ENCODE results near the gene MCTP2. TPM values are rescaled to one million over a fixed set of nuclear protein-coding genes. Genes with fewer than 3 reads are reported as not detected.
A peak's percentile ranks its signal among the peaks of the same experiment; 100 is the strongest.

The MCTP2 gene
- total and polyA plus RNA-seq, 3 donors from 2014 or later, result 6.7 to 13.8 (median 7.6) TPM

DNA sequence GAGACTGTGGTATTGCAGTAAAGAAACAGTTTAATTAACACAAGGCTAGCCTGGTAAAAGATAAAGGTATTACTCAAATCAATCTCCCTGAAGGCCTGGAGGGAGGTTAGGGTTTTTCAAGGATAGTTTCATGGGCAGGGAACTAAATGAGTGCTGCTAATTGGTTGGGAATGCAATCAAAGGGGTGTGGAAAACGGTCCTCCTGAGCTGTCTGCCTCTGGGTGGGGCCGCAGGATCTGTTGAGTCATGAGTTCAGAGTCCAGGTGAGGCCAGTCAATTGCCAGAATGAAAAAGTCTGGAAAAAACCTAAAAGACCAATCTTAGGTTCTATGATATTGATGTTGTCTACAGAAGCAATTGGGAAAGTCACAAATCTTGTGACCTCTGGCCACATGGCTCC lies 293.2 kb downstream of the MCTP2 start:
- Histone ChIP-seq H3K27me3 (no peaks in the 10 kb centered on the region), H3K4me1 (no peaks in the 10 kb centered on the region), H3K9me3 (no peaks in the 10 kb centered on the region), H3K36me3 (ENCODE audit: low read depth, missing control alignments) (no peaks in the 10 kb centered on the region), H3K4me3 (no peak overlapping the region), H3K27ac (no peak overlapping the region)
- intact Hi-C loops (cut with DNase I; ENCODE audit: low total_unique reads), result no loop called here
- WGBS, 2 donors, result 57 to 65% methylated on average over 2 of the region's 2 CpGs
- no peak for DNase-seq
- TF ChIP-seq, protein P1, sequence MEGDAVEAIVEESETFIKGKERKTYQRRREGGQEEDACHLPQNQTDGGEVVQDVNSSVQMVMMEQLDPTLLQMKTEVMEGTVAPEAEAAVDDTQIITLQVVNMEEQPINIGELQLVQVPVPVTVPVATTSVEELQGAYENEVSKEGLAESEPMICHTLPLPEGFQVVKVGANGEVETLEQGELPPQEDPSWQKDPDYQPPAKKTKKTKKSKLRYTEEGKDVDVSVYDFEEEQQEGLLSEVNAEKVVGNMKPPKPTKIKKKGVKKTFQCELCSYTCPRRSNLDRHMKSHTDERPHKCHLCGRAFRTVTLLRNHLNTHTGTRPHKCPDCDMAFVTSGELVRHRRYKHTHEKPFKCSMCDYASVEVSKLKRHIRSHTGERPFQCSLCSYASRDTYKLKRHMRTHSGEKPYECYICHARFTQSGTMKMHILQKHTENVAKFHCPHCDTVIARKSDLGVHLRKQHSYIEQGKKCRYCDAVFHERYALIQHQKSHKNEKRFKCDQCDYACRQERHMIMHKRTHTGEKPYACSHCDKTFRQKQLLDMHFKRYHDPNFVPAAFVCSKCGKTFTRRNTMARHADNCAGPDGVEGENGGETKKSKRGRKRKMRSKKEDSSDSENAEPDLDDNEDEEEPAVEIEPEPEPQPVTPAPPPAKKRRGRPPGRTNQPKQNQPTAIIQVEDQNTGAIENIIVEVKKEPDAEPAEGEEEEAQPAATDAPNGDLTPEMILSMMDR (IDR thresholded peaks at IDR 0.05), result no peak

DNA sequence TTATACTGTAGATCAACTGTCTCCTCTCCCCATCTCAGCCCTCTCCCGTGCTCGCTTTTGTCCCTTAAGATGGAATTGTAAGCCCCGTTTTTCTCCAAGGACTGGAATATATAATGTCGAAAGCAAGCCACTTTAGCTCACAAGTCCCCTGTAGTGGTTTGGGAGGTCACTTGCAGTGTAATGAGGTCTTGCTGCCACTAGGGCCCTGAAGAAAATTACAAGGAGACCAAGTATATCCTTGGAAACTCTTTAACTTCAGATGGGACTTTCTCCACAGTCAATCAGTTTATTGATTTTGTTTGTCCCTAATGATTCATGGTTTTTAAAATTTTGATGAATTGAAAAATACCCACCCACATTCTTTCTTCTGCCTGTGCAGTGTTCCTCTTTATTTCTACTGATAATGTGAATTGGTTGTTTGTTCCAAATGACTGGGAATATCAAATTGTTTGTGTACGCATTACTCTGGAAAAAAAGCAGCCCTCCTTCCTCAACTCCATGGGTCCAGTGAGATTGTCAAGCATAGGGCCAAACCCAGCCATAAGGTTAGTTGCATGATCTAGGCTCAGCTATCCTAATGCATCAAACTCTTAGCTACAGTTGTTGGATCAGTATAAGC lies 294.8 kb downstream of the MCTP2 start:
- H3K27me3 ChIP-seq, result no peaks in the 10 kb centered on the region
- H3K4me3 ChIP-seq, result no peak overlapping the region
- DNase-seq, result no peak
- H3K4me1 ChIP-seq, result no peaks in the 10 kb centered on the region
- WGBS, 2 donors, result 47 to 67% methylated on average over 5 of the region's 5 CpGs
- H3K36me3 ChIP-seq (ENCODE audit: low read depth, missing control alignments), result no peaks in the 10 kb centered on the region
- no peak for TF ChIP-seq POLR2A (IDR thresholded peaks at IDR 0.05)
- TF ChIP-seq, protein P1 (IDR thresholded peaks at IDR 0.05), result peak in 2 of 3 experiments; percentile 28 to 41
- H3K9me3 ChIP-seq, result no peaks in the 10 kb centered on the region
- H3K27ac ChIP-seq, result no peak overlapping the region
- intact Hi-C loops (cut with DNase I; ENCODE audit: low total_unique reads), result no loop called here

DNA sequence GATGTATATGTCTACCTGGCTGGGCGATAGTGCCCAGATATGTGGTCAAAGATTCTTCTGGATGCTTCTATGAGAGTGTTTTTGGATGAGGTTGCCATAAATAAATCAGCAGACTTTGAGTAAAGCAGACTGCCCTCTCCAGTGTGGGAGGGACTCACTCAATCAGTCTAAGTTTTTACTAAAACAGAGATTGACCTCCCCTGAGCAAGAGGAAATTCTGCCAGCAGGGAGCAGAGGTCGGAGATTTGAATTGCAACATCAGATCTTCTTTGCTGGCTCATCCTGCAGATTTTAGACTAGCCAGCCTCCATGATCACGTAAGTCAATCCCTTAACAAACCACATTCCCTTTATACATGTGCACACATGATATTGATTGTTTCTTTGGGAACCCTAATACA lies 300.9 kb downstream of the MCTP2 start:
- peaks cover 6% of the 10 kb centered on the region for H3K4me1 ChIP-seq
- no peak overlapping the region for H3K4me3 ChIP-seq
- TF ChIP-seq POLR2A (IDR thresholded peaks at IDR 0.05), result no peak
- TF ChIP-seq, protein P1 (IDR thresholded peaks at IDR 0.05), result no peak
- peak; percentile 20 for DNase-seq
- H3K27me3 ChIP-seq, result no peaks in the 10 kb centered on the region
- intact Hi-C loops (cut with DNase I; ENCODE audit: low total_unique reads), result no loop called here
- no peak overlapping the region for H3K27ac ChIP-seq
- H3K9me3 ChIP-seq, result no peaks in the 10 kb centered on the region
- 59 to 70% methylated on average over 3 of the region's 3 CpGs for WGBS, 2 donors
- no peaks in the 10 kb centered on the region for H3K36me3 ChIP-seq (ENCODE audit: low read depth, missing control alignments)
